ENCODE results near the gene RNU7-1. TPM values are rescaled to one million over a fixed set of nuclear protein-coding genes. Genes with fewer than 3 reads are reported as not detected.

Gene RNU7-1
- polyA plus RNA-seq, 3 donors from 2014 or later: not detected

DNA sequence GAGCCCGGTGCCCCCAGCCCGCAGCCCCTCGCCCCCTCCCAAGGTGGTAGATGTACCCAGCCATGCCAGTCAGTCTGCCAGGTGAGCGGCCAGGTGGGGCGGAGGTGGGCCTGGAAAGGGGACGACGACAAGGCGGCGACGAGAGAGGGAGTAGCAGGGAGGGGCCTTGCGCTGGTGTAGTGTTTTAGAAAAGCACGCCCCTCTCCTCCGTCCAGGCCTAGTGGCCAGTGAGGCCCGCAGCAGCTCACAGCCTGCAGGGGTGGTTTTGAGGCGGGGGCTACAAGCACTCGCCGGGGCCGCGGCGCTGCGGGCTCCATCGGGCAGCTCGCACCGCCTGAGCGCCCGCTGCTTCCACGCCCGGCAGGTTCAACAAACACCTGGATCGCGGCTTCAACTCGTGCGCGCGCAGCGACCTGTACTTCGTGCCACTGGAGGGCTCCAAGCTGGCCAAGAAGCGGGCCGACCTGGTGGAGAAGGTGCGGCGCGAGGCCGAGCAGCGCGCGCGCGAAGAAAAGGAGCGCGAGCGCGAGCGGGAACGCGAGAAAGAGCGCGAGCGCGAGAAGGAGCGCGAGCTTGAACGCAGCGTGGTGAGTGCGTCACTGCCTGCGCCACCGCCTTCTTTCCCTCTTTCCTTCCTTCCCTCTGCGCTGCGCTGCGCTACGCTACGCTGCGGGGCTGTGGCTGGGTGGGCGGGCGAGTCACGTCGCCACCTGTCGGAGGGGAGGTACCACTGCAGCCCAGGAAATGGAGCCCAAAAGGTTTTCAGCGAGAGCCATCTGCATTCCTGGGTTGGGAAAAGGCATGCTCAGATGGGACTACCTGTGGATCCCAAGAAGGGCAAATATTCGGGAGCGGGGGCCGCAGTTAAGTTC lies 5.9 kb upstream of the RNU7-1 start:
- Mint-ChIP-seq H3K4me1 (peaks cover 23 to 28% of the 10 kb centered on the region in 2 donors), H3K27me3 (ENCODE audit: low read depth in 3 of 3) (peaks cover 0 to 1% (median under 1%) of the 10 kb centered on the region in 3 donors), H3K27ac (peak overlapping the region; percentile 69 to 91 (median 86)), H3K36me3 (peaks cover 0 to 8% (median 0%) of the 10 kb centered on the region in 3 donors), H3K4me3 (peak overlapping the region; percentile 77 to 85 (median 84)), H3K9me3 (no peaks in the 10 kb centered on the region)
- peak; percentile 91 to 94 (median 94) for DNase-seq

DNA sequence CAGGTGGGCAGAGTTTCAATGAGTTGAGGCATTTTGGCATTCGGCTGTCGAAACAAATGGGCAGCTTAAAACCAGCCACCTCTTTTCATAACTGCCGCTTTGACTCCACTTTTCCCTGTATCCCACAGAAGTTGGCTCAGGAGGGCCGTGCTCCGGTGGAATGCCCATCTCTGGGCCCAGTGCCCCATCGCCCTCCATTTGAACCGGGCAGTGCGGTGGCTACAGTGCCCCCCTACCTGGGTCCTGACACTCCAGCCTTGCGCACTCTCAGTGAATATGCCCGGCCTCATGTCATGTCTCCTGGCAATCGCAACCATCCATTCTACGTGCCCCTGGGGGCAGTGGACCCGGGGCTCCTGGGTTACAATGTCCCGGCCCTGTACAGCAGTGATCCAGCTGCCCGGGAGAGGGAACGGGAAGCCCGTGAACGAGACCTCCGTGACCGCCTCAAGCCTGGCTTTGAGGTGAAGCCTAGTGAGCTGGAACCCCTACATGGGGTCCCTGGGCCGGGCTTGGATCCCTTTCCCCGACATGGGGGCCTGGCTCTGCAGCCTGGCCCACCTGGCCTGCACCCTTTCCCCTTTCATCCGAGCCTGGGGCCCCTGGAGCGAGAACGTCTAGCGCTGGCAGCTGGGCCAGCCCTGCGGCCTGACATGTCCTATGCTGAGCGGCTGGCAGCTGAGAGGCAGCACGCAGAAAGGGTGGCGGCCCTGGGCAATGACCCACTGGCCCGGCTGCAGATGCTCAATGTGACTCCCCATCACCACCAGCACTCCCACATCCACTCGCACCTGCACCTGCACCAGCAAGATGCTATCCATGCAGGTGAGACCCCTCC lies 5.0 kb upstream of the RNU7-1 start:
- Mint-ChIP-seq H3K36me3 (peaks cover 0 to 8% (median 0%) of the 10 kb centered on the region in 3 donors), H3K27ac (peak overlapping the region; percentile 69 to 91 (median 88)), H3K27me3 (ENCODE audit: low read depth in 3 of 3) (peaks cover 2 to 5% (median 4%) of the 10 kb centered on the region in 3 donors), H3K4me1 (peaks cover 32 to 34% of the 10 kb centered on the region in 2 donors), H3K9me3 (no peaks in the 10 kb centered on the region), H3K4me3 (peak overlapping the region in 4 of 5 donors; percentile 81 to 85 (median 84))
- no peak for DNase-seq

DNA sequence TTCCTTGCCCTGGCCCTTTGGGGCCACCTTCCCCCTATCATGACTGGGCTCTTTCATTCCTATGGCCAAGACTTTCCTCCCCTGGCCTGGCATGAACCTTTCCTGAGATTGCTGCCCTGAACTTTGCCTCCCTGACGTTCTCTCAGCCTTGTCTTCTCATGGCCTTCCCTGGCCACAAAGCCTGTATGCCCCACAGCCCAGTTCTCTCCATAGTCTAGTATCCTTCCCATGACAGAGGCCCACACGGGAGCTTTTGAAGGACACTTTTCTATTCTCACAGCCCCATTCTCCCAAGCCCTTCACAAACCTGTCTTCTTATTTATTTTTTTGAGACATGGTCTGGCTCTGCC lies 4.5 kb upstream of the RNU7-1 start:
- Mint-ChIP-seq H3K27ac (peak overlapping the region in 5 of 6 donors; percentile 51 to 90 (median 82)), H3K27me3 (ENCODE audit: low read depth in 3 of 3) (peaks cover 6 to 11% (median 8%) of the 10 kb centered on the region in 3 donors), H3K4me3 (peak overlapping the region in 4 of 5 donors; percentile 7 to 63 (median 26)), H3K9me3 (no peaks in the 10 kb centered on the region), H3K36me3 (peaks cover 0 to 8% (median 0%) of the 10 kb centered on the region in 3 donors), H3K4me1 (peaks cover 38 to 40% of the 10 kb centered on the region in 2 donors)
- no peak for DNase-seq

DNA sequence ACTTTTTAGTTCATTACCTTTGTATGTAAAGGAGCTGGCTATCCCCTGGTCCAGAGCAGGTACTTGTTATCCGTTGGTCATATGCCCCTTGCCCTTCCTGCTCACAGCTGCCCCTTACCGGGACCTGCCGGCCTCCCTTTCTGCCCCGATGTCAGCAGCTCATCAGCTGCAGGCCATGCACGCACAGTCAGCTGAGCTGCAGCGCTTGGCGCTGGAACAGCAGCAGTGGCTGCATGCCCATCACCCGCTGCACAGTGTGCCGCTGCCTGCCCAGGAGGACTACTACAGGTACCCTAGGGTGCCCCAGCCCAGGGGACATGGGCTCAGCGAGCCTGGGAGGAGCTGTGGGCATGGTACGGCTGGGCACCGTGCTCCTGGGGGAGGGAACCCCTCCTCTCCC lies 2.3 kb upstream of the RNU7-1 start:
- H3K9me3 Mint-ChIP-seq: no peaks in the 10 kb centered on the region
- H3K4me1 Mint-ChIP-seq: peaks cover 53 to 56% of the 10 kb centered on the region in 2 donors
- no peaks in the 10 kb centered on the region for H3K36me3 Mint-ChIP-seq
- H3K27me3 Mint-ChIP-seq (ENCODE audit: low read depth in 3 of 3): peaks cover 8 to 16% (median 12%) of the 10 kb centered on the region in 3 donors
- DNase-seq: no peak
- H3K4me3 Mint-ChIP-seq: no peak overlapping the region
- no peak overlapping the region for H3K27ac Mint-ChIP-seq

DNA sequence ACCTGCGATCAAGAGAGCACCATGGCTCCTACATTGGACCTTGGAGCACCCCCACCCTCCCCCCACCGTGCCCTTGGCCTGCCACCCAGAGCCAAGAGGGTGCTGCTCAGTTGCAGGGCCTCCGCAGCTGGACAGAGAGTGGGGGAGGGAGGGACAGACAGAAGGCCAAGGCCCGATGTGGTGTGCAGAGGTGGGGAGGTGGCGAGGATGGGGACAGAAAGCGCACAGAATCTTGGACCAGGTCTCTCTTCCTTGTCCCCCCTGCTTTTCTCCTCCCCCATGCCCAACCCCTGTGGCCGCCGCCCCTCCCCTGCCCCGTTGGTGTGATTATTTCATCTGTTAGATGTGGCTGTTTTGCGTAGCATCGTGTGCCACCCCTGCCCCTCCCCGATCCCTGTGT lies 1.8 kb upstream of the RNU7-1 start:
- Mint-ChIP-seq H3K4me3 (no peak overlapping the region), H3K36me3 (no peaks in the 10 kb centered on the region), H3K9me3 (no peaks in the 10 kb centered on the region), H3K27ac (peak overlapping the region in 2 of 6 donors; percentile 96 to 97), H3K27me3 (ENCODE audit: low read depth in 3 of 3) (peaks cover 8 to 17% (median 12%) of the 10 kb centered on the region in 3 donors), H3K4me1 (peaks cover 53 to 56% of the 10 kb centered on the region in 2 donors)
- no peak for DNase-seq

DNA sequence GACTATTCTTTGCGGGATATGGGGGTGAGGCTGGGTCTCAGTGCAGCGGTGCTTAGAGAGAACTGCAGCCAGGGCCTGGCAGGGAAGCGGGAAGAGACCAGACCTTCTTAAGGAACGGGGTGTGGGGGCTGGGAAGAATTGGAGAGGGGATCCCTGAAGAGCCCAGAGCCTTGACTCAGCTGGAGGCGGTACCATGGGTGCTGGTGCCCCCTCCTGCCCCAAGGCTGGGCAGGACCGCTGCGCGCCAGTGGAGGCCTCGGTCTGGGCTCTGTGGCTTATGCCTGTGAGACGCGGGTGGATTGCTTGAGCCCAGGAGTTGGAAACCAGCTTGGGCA lies 1.3 kb upstream of the RNU7-1 start:
- Mint-ChIP-seq H3K27ac (peak overlapping the region; percentile 88 to 100 (median 96)), H3K4me1 (peaks cover 56 to 59% of the 10 kb centered on the region in 2 donors), H3K4me3 (peak overlapping the region in 3 of 5 donors; percentile 20 to 57 (median 21)), H3K36me3 (no peaks in the 10 kb centered on the region), H3K9me3 (no peaks in the 10 kb centered on the region), H3K27me3 (ENCODE audit: low read depth in 3 of 3) (peaks cover 8 to 22% (median 12%) of the 10 kb centered on the region in 3 donors)
- DNase-seq: no peak

DNA sequence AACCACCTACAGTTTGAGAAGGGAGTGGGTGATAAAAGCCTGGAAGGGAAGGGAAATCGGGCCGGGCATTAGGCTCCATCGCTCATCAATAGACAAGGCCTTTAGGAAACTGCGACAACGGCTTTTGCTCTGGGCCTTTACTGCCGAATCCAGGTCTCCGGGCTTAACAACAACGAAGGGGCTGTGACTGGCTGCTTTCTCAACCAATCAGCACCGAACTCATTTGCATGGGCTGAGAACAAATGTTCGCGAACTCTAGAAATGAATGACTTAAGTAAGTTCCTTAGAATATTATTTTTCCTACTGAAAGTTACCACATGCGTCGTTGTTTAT lies 261 bp upstream of the RNU7-1 start:
- peaks cover 8 to 22% (median 12%) of the 10 kb centered on the region in 3 donors for H3K27me3 Mint-ChIP-seq (ENCODE audit: low read depth in 3 of 3)
- H3K36me3 Mint-ChIP-seq: no peaks in the 10 kb centered on the region
- H3K9me3 Mint-ChIP-seq: no peaks in the 10 kb centered on the region
- DNase-seq: peak in 2 of 3 donors; percentile 89 to 91
- peak overlapping the region; percentile 95 to 100 (median 96) for H3K27ac Mint-ChIP-seq
- H3K4me1 Mint-ChIP-seq: peaks cover 60 to 64% of the 10 kb centered on the region in 2 donors
- H3K4me3 Mint-ChIP-seq: peak overlapping the region; percentile 85 to 98 (median 93)

DNA sequence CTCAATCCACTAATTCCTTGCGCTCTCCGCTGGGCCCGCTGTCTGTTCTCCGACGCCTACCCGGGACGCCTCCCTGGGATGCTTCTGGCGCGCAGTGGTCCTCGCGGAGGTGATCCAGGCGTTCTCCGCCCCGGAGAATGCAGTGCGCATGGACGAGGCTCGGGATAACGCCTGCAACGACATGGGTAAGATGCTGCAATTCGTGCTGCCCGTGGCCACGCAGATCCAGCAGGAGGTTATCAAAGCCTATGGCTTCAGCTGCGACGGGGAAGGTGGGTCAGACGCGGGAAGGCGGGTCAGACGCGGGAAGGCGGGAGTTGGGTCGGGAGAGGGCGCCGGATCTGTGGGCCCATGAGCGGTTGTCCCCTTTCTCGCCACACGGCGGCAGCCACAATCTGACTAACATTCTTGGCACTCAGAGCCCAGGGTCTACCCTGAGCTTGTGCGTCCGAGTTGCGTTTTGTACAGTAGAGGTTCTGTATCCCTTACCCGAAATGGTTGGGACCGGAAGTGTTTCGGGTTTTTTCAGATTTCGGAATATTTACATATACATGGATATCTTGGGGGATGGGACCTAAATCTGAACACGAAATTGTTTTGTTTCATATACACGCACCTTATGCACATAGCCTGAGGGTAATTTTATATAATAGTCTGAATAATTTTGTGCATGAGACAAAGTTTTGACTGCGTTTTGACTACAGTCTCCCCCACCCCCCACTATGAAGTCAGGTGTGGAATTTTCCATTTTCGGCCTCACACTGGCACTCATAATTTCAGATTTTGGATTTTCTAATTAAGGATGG lies 968 bp downstream of the RNU7-1 start:
- peaks cover 70% of the 10 kb centered on the region in 2 donors for H3K4me1 Mint-ChIP-seq
- H3K36me3 Mint-ChIP-seq: no peaks in the 10 kb centered on the region
- H3K9me3 Mint-ChIP-seq: no peaks in the 10 kb centered on the region
- peaks cover 8 to 26% (median 15%) of the 10 kb centered on the region in 3 donors for H3K27me3 Mint-ChIP-seq (ENCODE audit: low read depth in 3 of 3)
- peak; percentile 82 to 85 (median 83) for DNase-seq
- H3K27ac Mint-ChIP-seq: peak overlapping the region; percentile 95 to 100 (median 96)
- H3K4me3 Mint-ChIP-seq: peak overlapping the region; percentile 85 to 98 (median 93)

DNA sequence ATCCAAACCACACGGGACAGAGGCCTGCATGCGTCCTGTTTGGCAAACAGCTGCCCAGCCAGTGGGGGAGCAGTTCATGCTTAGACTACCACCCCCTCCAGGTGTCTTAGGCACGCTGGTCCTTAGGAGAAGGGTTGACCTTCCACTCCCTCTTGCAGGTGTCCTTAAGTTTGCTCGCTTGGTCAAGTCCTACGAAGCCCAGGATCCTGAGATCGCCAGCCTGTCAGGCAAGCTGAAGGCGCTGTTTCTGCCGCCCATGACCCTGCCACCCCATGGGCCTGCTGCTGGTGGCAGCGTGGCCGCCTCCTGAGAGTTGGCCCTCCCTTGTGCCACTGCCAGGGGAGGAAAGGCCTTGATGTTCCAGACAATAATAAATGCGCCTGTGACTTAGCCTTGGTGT lies 2.0 kb downstream of the RNU7-1 start:
- Mint-ChIP-seq H3K27me3 (ENCODE audit: low read depth in 3 of 3) (peaks cover 8 to 25% (median 15%) of the 10 kb centered on the region in 3 donors), H3K36me3 (no peaks in the 10 kb centered on the region), H3K9me3 (no peaks in the 10 kb centered on the region), H3K4me3 (peak overlapping the region; percentile 85 to 98 (median 93)), H3K27ac (peak overlapping the region in 5 of 6 donors; percentile 31 to 100 (median 95)), H3K4me1 (peaks cover 80% of the 10 kb centered on the region in 2 donors)
- no peak for DNase-seq

DNA sequence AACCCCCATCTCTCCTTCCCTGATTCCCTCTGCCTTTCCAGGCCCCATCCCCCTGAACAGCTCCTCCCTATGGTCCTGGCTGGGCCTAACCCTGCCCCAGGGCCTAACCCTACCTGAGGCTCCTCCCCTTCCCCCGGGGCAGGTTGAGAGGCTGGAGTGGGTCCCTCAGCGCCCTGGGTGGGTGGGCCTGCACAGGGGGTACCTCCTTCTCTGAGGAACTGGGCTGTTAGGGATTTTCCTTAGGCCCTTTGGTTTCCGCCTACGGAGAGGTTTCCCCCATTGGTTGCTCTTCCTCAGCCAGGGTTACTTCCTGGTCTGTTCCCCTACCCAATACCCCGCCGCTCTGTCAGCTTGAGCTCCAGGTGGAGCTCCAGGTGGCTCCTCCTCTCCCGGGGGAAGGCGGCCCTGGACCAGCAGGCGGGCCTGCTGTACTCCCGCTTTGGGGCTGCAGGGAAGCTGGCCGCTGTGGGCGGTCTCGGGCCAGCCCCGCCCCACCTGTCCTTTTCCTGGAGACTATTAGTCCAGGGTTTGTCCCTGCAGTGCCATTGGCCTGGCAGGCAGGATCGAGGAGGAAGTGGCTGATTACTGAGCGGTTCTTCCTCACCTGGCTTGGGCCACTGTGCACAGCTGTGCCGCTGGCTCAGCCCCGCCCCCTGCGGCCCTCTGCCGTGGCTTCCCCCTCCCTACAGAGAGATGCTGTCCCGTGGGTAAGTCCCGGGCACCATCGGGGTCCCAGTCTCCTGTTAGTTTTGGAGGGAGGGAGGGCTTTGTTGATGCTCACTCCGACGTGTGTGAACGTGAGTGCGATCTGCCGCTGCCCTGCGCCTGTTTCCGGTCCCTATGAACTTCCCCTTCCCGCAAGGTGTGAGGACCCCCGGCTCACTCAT lies 2.7 kb downstream of the RNU7-1 start:
- DNase-seq: peak; percentile 26 to 47 (median 44)
- H3K27me3 Mint-ChIP-seq (ENCODE audit: low read depth in 3 of 3): peaks cover 8 to 25% (median 15%) of the 10 kb centered on the region in 3 donors
- no peaks in the 10 kb centered on the region for H3K36me3 Mint-ChIP-seq
- no peaks in the 10 kb centered on the region for H3K9me3 Mint-ChIP-seq
- peak overlapping the region; percentile 46 to 100 (median 92) for H3K27ac Mint-ChIP-seq
- H3K4me3 Mint-ChIP-seq: peak overlapping the region; percentile 77 to 96 (median 85)
- H3K4me1 Mint-ChIP-seq: peaks cover 85 to 87% of the 10 kb centered on the region in 2 donors

DNA sequence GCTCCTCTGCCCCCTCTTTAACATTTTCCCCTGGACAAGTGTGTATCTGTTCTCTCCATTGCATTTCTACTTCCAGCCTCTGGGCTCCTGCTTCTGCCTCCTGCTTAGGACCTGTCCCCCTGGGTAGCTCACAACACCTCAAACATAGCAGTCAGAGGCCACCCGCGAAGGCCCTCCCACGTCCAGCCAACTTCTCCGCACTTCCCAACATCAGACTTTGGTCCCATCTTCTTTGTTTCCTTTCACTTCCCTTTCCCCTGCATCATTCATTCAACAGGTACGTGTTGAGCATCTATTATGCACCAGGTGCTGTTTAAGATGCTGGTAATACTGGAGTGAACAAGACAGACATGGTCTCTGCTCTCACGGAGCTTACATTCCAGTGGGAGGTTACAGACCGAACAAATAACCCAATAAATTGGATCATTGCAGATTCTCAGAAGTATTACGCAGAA lies 3.3 kb downstream of the RNU7-1 start:
- Mint-ChIP-seq H3K9me3 (no peaks in the 10 kb centered on the region), H3K27me3 (ENCODE audit: low read depth in 3 of 3) (peaks cover 8 to 26% (median 15%) of the 10 kb centered on the region in 3 donors), H3K4me3 (peak overlapping the region; percentile 77 to 85 (median 84)), H3K27ac (peak overlapping the region; percentile 46 to 100 (median 92)), H3K4me1 (peaks cover 86 to 87% of the 10 kb centered on the region in 2 donors), H3K36me3 (no peaks in the 10 kb centered on the region)
- no peak for DNase-seq

DNA sequence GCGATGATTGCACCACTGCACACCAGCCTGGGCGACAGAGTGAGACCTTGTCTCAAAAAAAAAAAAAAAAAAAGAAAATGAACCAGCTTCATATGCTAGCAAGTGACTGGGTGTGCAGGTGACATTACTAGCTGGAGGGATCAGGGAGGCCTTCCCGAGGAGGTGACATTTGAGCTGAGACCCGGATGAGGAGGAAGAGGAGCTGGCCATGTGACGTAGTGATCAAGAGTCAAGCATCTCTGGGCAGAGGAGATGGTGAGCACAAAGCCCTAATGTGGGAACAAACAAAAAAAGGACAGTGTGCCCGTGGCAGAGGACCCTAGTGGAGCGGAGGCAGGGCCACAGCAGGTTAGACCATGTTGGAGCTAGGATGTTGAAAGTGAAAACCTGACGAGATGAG lies 4.0 kb downstream of the RNU7-1 start:
- Mint-ChIP-seq H3K4me3 (peak overlapping the region in 4 of 5 donors; percentile 38 to 82 (median 44)), H3K9me3 (no peaks in the 10 kb centered on the region), H3K4me1 (peaks cover 84 to 89% of the 10 kb centered on the region in 2 donors), H3K27ac (peak overlapping the region; percentile 79 to 100 (median 92)), H3K36me3 (peaks cover 0 to 3% (median 1%) of the 10 kb centered on the region in 3 donors), H3K27me3 (ENCODE audit: low read depth in 3 of 3) (peaks cover 8 to 29% (median 17%) of the 10 kb centered on the region in 3 donors)
- DNase-seq: no peak

Data from immature natural killer cell (primary cell).